Ectodermal cell (in vitro differentiated cells): Measurements from ENCODE around the gene LRRK1.

Source experiments
- H3K27ac ChIP-seq: 2 replicates; pipeline ENCODE4 v1.7.0; 2013; ENCODE audit warnings: mild to moderate bottlenecking, low read depth, low read length; ENCODE audit not compliant: insufficient read depth, poor library complexity, severe bottlenecking
- H3K27me3 ChIP-seq: 2 replicates; pipeline ENCODE4 v1.7.0; 2013; ENCODE audit warnings: mild to moderate bottlenecking, low read length; ENCODE audit not compliant: insufficient read depth, control insufficient read depth, poor library complexity, severe bottlenecking
- H3K36me3 ChIP-seq: one replicate; pipeline ENCODE4 v1.7.0; 2013; ENCODE audit warnings: low read length; ENCODE audit not compliant: control insufficient read depth, insufficient read depth
- H3K4me1 ChIP-seq: one replicate; pipeline ENCODE4 v1.7.0; 2013; ENCODE audit warnings: low read length; ENCODE audit not compliant: control insufficient read depth, insufficient read depth
- H3K4me3 ChIP-seq: 2 replicates; pipeline ENCODE4 v1.7.0; 2013; ENCODE audit warnings: low read depth, low read length, control low read depth; ENCODE audit not compliant: insufficient read depth
- H3K9me3 ChIP-seq: 2 replicates; pipeline ENCODE4 v1.7.0; 2013; ENCODE audit warnings: mild to moderate bottlenecking, low read length, moderate library complexity; ENCODE audit not compliant: control insufficient read depth
- WGBS, 2 experiments: methylation state at CpG; one replicate each; pipeline ENCODE4 v1.1.7; 2013; ENCODE audit warnings: missing lambda C conversion rate in 2 of 2; 5-methylcytosine and 5-hydroxymethylcytosine counted together

Gene LRRK1

DNA sequence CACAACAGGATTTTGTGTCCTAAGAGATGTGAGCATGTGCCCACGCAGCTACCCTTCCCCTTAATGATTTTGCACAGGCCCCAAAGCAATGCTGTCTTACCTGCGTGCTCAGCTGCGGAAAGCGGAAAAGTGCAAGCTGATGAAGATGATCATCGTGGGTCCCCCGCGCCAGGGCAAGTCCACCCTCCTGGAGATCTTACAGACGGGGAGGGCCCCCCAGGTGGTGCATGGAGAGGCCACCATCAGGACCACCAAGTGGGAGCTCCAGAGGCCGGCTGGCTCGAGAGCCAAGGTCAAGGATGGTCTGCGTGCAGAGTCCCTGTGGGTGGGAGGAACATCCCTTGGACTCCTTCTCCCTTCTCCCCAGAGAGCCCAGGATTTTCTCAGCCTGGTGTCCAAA is 103.1 kb downstream of the LRRK1 start:
- 91% methylated on average over 11 of the region's 11 CpGs for WGBS, 2 experiments
- Histone ChIP-seq H3K4me1 (peaks cover 5% of the 10 kb centered on the region), H3K27me3 (no peaks in the 10 kb centered on the region), H3K9me3 (no peaks in the 10 kb centered on the region), H3K36me3 (no peaks in the 10 kb centered on the region), H3K27ac (no peak overlapping the region), H3K4me3 (no peak overlapping the region)

DNA sequence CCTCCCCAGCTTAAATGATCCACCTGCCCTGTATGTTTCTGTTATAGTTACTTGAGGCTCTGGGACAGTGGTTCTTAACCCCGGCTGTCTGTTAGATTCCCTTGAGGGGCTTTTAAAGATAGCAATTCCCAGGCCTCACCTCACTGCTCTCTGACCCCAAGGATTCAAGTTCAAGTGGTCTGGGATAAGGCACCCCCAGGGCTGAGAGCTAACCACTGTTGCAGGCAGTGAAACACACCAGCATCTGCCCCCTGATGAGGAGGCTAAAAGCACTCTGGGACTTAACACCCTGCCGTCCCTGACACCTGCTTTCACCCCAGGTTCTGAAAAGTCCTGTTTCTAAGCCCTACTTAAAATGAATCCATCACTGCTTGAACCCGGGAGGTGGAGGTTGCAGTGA is 103.7 kb downstream of the LRRK1 start:
- peaks cover 5% of the 10 kb centered on the region for H3K4me1 ChIP-seq
- H3K27me3 ChIP-seq: no peaks in the 10 kb centered on the region
- H3K27ac ChIP-seq: no peak overlapping the region
- H3K9me3 ChIP-seq: no peaks in the 10 kb centered on the region
- H3K36me3 ChIP-seq: no peaks in the 10 kb centered on the region
- no peak overlapping the region for H3K4me3 ChIP-seq
- 87 to 91% methylated on average over 3 of the region's 3 CpGs for WGBS, 2 experiments

DNA sequence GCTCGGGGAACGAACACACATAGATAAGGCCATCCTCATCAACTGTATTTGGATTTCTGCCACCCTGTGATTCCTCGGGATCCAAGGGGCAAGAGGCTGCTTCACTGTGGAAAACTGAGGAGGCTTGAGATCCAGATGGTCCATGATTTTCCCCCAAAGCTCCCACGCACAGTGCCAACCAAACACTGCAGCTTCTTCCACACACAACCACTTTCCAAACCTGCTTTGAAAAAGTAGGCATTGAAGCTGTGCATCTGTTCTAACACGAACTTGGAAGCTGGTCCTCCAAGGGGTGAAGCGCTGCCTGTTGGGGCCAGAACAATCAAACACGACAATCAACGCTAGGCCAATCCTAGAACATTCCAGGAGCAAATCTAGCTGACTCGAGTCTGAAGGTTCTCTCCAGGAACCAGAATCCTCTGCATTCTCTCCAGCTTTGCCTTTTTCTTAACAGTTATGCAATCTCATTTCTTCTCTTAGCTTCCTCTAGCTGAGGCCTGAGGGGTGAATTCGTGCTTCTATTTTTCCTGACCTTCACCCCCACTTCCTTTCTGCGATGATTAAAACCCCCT is 104.4 kb downstream of the LRRK1 start:
- peaks cover 5% of the 10 kb centered on the region for H3K4me1 ChIP-seq
- 91 to 94% methylated on average over 11 of the region's 11 CpGs for WGBS, 2 experiments
- H3K27ac ChIP-seq: no peak overlapping the region
- H3K36me3 ChIP-seq: no peaks in the 10 kb centered on the region
- no peak overlapping the region for H3K4me3 ChIP-seq
- no peaks in the 10 kb centered on the region for H3K9me3 ChIP-seq
- H3K27me3 ChIP-seq: no peaks in the 10 kb centered on the region

DNA sequence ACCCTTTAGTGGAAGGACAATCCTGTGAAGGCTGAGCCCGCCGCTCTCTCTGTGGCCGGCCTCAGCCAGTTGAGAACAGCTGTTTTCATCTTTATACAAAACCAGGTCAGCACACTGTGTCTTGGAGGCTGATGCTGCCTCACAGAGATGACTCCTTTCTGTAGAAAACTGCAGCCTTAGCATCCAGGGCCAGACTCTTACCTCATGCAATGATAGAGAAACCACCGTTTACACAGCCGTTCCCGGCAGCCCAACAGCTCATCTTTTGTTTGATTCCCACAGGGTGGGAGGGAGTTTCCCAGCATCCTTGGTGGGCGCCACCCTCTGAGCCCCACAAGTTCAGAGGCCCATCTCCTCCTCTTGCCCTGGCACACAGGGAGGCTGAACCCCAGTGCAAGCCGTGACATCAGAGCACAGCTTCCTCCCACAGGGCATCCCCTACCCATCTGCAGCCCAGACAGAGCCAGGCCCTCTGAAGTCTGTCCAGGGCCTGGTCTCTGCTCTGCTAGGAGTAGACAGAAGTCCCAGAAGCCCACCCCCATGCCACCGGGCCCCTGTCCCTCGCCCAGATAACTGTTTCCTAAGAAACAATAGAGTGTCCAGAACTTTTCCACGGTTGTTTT is 105.0 kb downstream of the LRRK1 start:
- H3K4me1 ChIP-seq: peaks cover 5% of the 10 kb centered on the region

DNA sequence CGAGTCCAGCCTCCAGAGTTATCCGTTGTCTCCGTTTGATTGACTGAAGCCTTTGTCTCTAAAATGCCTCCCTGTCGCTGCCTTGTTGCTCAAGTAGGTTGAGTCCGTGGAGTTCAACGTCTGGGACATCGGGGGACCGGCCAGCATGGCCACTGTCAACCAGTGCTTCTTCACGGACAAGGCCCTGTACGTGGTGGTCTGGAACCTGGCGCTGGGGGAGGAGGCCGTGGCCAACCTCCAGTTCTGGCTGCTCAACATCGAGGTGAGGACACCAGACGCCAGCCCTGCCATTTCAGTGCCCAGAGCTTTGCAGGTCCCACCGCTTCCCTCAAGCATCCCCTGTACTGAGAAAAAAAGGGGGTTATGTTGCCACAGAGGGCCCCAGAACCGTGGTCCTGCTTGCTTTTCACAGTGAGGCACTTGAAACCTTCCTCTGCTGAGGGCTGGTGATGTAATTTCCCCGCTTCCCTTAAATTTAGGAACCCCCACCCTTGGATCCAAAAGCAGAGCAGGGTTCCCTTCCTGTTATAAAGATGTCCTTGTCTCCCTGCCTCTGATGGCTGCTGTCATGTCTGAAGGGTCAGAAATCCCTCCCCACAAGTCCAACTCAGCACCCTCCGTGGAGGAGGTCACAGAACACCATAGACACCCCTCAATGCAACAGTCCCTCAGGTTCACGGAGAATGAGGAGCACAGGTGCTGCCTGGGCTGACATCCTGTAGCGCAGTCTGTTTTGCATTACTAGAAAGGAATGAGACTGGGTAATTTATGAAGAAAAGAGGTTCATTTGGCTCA is 105.7 kb downstream of the LRRK1 start:
- 94% methylated on average over 20 of the region's 20 CpGs for WGBS, 2 experiments
- Histone ChIP-seq H3K4me3 (no peak overlapping the region), H3K27me3 (no peaks in the 10 kb centered on the region), H3K4me1 (no peaks in the 10 kb centered on the region), H3K9me3 (no peaks in the 10 kb centered on the region), H3K36me3 (no peaks in the 10 kb centered on the region), H3K27ac (no peak overlapping the region)

More for the DNA sequence above, 105.0 kb downstream of the LRRK1 start:
- Histone ChIP-seq H3K4me3 (no peak overlapping the region), H3K9me3 (no peaks in the 10 kb centered on the region), H3K27me3 (no peaks in the 10 kb centered on the region), H3K27ac (no peak overlapping the region), H3K36me3 (no peaks in the 10 kb centered on the region)
- WGBS, 2 experiments: 85% methylated on average over 11 of the region's 11 CpGs

DNA sequence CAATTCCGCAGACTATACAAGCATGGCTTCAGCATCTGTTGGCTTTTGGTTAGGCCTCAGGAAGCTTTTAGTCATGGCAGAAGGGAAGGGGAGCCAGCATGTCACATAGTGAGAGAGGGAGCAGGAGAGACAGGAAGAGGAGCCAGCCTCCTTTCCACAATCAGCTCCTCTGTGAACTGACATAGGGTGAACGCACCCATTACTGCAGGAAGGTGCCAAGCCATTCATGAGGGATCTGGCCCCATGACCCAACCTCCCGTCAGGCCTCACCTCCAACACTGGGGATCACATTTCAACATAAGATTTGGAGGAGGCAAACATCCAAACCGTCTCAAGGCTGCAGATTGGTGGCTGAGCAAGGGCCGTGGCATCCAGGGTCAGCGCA is 106.3 kb downstream of the LRRK1 start:
- 91 to 94% methylated on average over 6 of the region's 6 CpGs for WGBS, 2 experiments
- Histone ChIP-seq H3K9me3 (no peaks in the 10 kb centered on the region), H3K27ac (no peak overlapping the region), H3K4me1 (no peaks in the 10 kb centered on the region), H3K4me3 (no peak overlapping the region), H3K36me3 (no peaks in the 10 kb centered on the region), H3K27me3 (no peaks in the 10 kb centered on the region)

DNA sequence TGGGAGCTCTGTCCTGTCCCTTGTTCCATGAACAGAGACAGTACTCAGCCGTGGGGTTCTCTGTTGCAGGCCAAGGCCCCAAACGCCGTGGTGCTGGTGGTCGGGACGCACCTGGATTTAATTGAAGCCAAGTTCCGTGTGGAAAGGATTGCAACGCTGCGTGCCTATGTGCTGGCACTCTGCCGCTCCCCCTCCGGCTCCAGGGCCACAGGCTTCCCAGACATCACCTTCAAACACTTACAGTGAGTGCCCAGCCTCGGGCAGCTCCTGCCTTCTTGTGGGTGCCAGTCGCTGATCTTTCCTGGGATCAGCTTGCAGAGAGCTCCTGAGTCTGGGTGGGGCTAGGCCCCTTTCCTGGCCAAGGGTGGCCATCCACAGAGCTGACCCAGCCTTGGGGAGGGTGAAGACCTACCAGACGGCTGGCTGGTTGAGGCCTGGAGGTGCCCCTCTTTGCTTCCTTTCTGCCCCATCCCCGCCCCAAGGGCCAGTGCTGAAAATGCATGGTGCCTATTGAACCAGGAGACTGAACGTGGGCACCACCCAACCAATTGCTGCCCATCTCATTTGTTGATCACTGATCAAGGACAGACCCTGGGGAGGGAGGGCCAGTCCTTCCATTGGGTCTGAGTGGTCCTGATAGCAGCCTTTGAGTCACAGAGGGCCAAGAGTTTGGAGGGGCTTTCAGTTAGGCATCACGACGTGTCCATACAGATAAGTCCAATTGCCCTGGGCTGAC is 106.9 kb downstream of the LRRK1 start:
- H3K36me3 ChIP-seq: no peaks in the 10 kb centered on the region
- no peaks in the 10 kb centered on the region for H3K4me1 ChIP-seq
- no peaks in the 10 kb centered on the region for H3K27me3 ChIP-seq
- H3K27ac ChIP-seq: no peak overlapping the region
- no peak overlapping the region for H3K4me3 ChIP-seq
- H3K9me3 ChIP-seq: no peaks in the 10 kb centered on the region
- WGBS, 2 experiments: 93 to 96% methylated on average over 17 of the region's 17 CpGs

DNA sequence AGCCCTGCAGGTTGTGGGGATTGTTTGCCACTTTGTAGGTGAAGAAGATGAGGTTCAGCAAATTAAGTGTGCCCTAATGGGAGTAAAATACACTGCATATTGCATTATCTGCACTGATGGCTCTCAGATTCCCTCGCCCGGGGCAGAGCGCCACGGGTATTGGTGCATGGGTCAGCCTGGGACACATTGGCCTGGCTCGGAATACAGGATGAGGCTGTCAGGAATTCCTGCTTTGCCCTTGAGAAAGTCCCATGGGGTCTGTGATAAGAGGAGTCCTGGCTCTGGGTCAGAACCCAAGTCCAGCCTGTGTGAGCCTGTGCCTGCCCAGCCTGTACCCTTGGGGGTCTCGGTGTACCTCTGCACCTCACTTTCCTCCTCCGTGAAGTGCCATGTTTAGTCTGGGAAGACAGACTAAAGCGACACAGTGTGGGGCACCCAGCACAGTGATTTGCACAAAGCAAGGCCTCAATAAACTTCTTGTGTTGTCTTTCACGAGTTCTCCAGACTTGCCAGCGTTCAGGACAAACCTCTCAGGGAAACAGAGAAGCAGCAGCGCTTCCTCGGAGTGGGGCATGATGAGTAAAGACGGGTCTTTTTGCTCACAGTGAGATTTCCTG is 107.6 kb downstream of the LRRK1 start:
- WGBS, 2 experiments: 93 to 94% methylated on average over 13 of the region's 13 CpGs
- H3K4me1 ChIP-seq: no peaks in the 10 kb centered on the region
- no peak overlapping the region for H3K4me3 ChIP-seq
- no peaks in the 10 kb centered on the region for H3K36me3 ChIP-seq
- H3K9me3 ChIP-seq: no peaks in the 10 kb centered on the region
- no peak overlapping the region for H3K27ac ChIP-seq
- H3K27me3 ChIP-seq: no peaks in the 10 kb centered on the region

DNA sequence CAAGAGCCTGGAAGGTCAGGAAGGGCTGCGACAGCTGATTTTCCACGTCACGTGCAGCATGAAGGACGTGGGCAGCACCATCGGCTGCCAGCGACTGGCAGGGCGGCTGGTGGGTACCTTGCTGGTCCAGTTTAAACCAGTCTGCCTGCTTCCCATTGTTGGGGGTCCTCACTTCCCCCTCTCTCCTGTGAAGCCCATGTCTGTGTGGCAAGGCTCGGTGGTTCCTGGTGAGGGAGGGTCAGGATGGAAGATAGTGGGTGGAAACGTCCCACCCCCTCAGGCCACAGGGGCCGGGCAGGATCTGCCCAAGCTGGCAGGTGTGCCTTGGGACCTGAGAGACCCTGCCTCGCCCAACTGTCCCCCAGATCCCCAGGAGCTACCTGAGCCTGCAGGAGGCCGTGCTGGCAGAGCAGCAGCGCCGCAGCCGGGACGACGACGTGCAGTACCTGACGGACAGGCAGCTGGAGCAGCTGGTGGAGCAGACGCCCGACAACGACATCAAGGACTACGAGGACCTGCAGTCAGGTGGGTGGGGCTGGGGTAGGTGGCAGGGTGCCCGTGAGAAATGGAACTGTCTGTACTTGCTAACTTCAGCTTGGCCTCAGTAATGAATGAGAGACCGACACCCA is 108.2 kb downstream of the LRRK1 start:
- H3K36me3 ChIP-seq: no peaks in the 10 kb centered on the region
- no peaks in the 10 kb centered on the region for H3K9me3 ChIP-seq
- H3K27ac ChIP-seq: no peak overlapping the region
- no peaks in the 10 kb centered on the region for H3K27me3 ChIP-seq
- no peaks in the 10 kb centered on the region for H3K4me1 ChIP-seq
- no peak overlapping the region for H3K4me3 ChIP-seq
- WGBS, 2 experiments: 91% methylated on average over 25 of the region's 25 CpGs
